ENCODE data around the gene HCRTR2. TPM values are rescaled to one million over a fixed set of nuclear protein-coding genes. Genes with fewer than 3 reads are reported as not detected.
A peak's percentile ranks its signal among the peaks of the same experiment; 100 is the strongest.
"Not testable (repeated sequence)": the region's sequence is repeated elsewhere in the genome, so short reads cannot be mapped to it uniquely, and the experiment has no call there.

Gene HCRTR2
- polyA plus RNA-seq, 2 of the 4 experiments (the other 2 are of a cell fraction), result not detected

DNA sequence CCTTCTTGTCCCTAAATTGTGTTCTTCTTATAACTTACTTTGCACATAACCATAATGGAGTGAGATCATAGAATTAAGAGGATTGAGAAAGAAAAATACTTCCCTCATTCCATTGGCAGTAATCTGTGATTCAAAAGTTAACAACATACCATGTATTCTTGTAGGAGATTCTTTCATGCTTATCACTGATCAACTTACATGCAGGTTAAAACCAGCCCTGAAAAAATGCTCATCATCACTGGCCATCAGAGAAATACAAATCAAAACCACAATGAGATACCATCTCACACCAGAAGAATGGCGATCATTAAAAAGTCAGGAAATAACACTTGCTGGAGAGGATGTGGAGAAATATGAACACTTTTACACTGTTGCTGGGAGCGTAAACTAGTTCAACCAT is 116.4 kb downstream of the HCRTR2 start:
- ATAC-seq (no peak), FAIRE-seq (no peak)
- POLR2A ChIA-PET, result no interaction called here

GRCh38 chr6:55293116-55293515 is 118.8 kb downstream of the HCRTR2 start:
- Histone ChIP-seq H3K27ac (no peak overlapping the region), H3K4me1 (no peaks in the 10 kb centered on the region), H3K4me2 (no peak overlapping the region), H3K4me3 (no peak overlapping the region), H3K9me3 (no peaks in the 10 kb centered on the region)
- 3% methylated on average over 2 of the region's 2 CpGs for WGBS (ENCODE audit: missing lambda C conversion rate)
- FAIRE-seq, result no peak
- ATAC-seq, result no peak
- DNase-seq (ENCODE audit: low read depth in 1 of 2, low spot score in 1 of 2), result peak in 1 of 2 experiments; percentile 17
- CTCF ChIA-PET, result interaction anchor here (1.0 to 1.7 kb wide), 2 partner anchors 12 to 27 kb away, joined by 3 to 6 read pairs; no protein-coding TSS in a partner anchor
- TF ChIP-seq CTCF (IDR thresholded peaks at IDR 0.05), result 0 out of 3 replicates have a peak, but pooled peaks have one; percentile 15
- TF ChIP-seq RFX5 (IDR thresholded peaks at IDR 0.05), result no peak
- POLR2A ChIA-PET, result no interaction called here

More for the DNA sequence above, 116.4 kb downstream of the HCRTR2 start:
- Histone ChIP-seq H3K4me2 (no peak overlapping the region), H3K9me3 (no peaks in the 10 kb centered on the region), H3K27ac (no peak overlapping the region), H3K4me3 (no peak overlapping the region), H3K4me1 (no peaks in the 10 kb centered on the region)
- DNase-seq (ENCODE audit: low read depth in 1 of 2, low spot score in 1 of 2), result no peak
- TF ChIP-seq MAFK (IDR thresholded peaks at IDR 0.05; ENCODE audit: partially characterized antibody) (no peak), ATOH8 (CRISPR knock-in tag; IDR thresholded peaks at IDR 0.05; ENCODE audit: low read depth) (no peak), GATA3 (IDR thresholded peaks at IDR 0.05; ENCODE audit: borderline replicate concordance) (no peak), CTCF (IDR thresholded peaks at IDR 0.05) (no peak), SREBF2 (IDR thresholded peaks at IDR 0.05) (no peak), EHMT2 (IDR thresholded peaks at IDR 0.05; ENCODE audit: low read depth) (no peak), EHF (CRISPR knock-in tag; IDR thresholded peaks at IDR 0.05) (no peak), ZNF302 (CRISPR knock-in tag; IDR thresholded peaks at IDR 0.05) (no peak), NFE2L2 (conservative IDR thresholded peaks at IDR 0.05; ENCODE audit: low read length) (no peak), RFX5 (IDR thresholded peaks at IDR 0.05) (no peak), CEBPB (IDR thresholded peaks at IDR 0.05) (no peak)
- TF ChIP-seq, protein P1, sequence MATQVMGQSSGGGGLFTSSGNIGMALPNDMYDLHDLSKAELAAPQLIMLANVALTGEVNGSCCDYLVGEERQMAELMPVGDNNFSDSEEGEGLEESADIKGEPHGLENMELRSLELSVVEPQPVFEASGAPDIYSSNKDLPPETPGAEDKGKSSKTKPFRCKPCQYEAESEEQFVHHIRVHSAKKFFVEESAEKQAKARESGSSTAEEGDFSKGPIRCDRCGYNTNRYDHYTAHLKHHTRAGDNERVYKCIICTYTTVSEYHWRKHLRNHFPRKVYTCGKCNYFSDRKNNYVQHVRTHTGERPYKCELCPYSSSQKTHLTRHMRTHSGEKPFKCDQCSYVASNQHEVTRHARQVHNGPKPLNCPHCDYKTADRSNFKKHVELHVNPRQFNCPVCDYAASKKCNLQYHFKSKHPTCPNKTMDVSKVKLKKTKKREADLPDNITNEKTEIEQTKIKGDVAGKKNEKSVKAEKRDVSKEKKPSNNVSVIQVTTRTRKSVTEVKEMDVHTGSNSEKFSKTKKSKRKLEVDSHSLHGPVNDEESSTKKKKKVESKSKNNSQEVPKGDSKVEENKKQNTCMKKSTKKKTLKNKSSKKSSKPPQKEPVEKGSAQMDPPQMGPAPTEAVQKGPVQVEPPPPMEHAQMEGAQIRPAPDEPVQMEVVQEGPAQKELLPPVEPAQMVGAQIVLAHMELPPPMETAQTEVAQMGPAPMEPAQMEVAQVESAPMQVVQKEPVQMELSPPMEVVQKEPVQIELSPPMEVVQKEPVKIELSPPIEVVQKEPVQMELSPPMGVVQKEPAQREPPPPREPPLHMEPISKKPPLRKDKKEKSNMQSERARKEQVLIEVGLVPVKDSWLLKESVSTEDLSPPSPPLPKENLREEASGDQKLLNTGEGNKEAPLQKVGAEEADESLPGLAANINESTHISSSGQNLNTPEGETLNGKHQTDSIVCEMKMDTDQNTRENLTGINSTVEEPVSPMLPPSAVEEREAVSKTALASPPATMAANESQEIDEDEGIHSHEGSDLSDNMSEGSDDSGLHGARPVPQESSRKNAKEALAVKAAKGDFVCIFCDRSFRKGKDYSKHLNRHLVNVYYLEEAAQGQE (IDR thresholded peaks at IDR 0.05), result no peak
- TF ChIP-seq, protein P2, sequence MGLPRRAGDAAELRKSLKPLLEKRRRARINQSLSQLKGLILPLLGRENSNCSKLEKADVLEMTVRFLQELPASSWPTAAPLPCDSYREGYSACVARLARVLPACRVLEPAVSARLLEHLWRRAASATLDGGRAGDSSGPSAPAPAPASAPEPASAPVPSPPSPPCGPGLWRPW (IDR thresholded peaks at IDR 0.05), result no peak
- 73% methylated on average over 2 of the region's 2 CpGs for WGBS (ENCODE audit: missing lambda C conversion rate)
- CTCF ChIA-PET, result no interaction called here

GRCh38 chr6:55297214-55297613 is 122.9 kb downstream of the HCRTR2 start:
- ATAC-seq; FAIRE-seq; H3K4me2 ChIP-seq; H3K27ac ChIP-seq; H3K4me1 ChIP-seq; CTCF ChIA-PET; H3K9me3 ChIP-seq; DNase-seq (ENCODE audit: low read depth in 1 of 2, low spot score in 1 of 2); POLR2A ChIA-PET; H3K4me3 ChIP-seq: not testable (repeated sequence)
- whole genome bisulfite sequencing (ENCODE audit: missing lambda C conversion rate), result 20% methylated on average over 3 of the region's 3 CpGs
